ENCODE data around the gene PDRG1.

Gene PDRG1

GRCh38 chr20:31951530-31952453, at the start of gene PDRG1:
Gene PDRG1 (minus strand): TSS chr20:31952046. CDS start chr20:31951961, 85 bp downstream.
- Histone ChIP-seq H3K9ac (ENCODE audit: low read depth, low read length) (peak within 1 kb of the TSS; percentile 93), H3K9me3 (ENCODE audit: control insufficient read depth, insufficient read depth, low read length) (no peaks in the 10 kb centered on the region), H3K36me3 (ENCODE audit: insufficient read depth, low read length) (peaks cover 19% of the 10 kb centered on the region; the same call in 1 of the 2 replicates), H3K4me1 (ENCODE audit: insufficient read depth, low read length) (no peaks in the 10 kb centered on the region)

- Histone ChIP-seq H3K4me1 (ENCODE audit: insufficient read depth, low read length) (no peaks in the 10 kb centered on the region; the same call in 1 of the 2 replicates), H3K9ac (ENCODE audit: low read depth, low read length) (no peak overlapping the region), H3K36me3 (ENCODE audit: insufficient read depth, low read length) (no peaks in the 10 kb centered on the region), H3K9me3 (ENCODE audit: control insufficient read depth, insufficient read depth, low read length) (no peaks in the 10 kb centered on the region)
Observed at GRCh38 chr20:31998246-31998645, 46.4 kb upstream of the PDRG1 start.

- Histone ChIP-seq H3K36me3 (ENCODE audit: insufficient read depth, low read length) (no peaks in the 10 kb centered on the region), H3K9ac (ENCODE audit: low read depth, low read length) (no peak overlapping the region)
Observed at GRCh38 chr20:31996996-31997395, 45.1 kb upstream of the PDRG1 start.

GRCh38 chr20:31992086-31992485, 40.2 kb upstream of the PDRG1 start:
- peaks cover 9% of the 10 kb centered on the region; the same call in 1 of the 2 replicates for H3K4me1 ChIP-seq (ENCODE audit: insufficient read depth, low read length)
- H3K9ac ChIP-seq (ENCODE audit: low read depth, low read length): no peak overlapping the region
- no peaks in the 10 kb centered on the region for H3K36me3 ChIP-seq (ENCODE audit: insufficient read depth, low read length)
- H3K9me3 ChIP-seq (ENCODE audit: control insufficient read depth, insufficient read depth, low read length): no peaks in the 10 kb centered on the region

More at GRCh38 chr20:31996996-31997395, 45.1 kb upstream of the PDRG1 start:
- Histone ChIP-seq H3K4me1 (ENCODE audit: insufficient read depth, low read length) (no peaks in the 10 kb centered on the region; the same call in 1 of the 2 replicates), H3K9me3 (ENCODE audit: control insufficient read depth, insufficient read depth, low read length) (no peaks in the 10 kb centered on the region)

- Histone ChIP-seq H3K9ac (ENCODE audit: low read depth, low read length) (no peak overlapping the region), H3K36me3 (ENCODE audit: insufficient read depth, low read length) (no peaks in the 10 kb centered on the region), H3K9me3 (ENCODE audit: control insufficient read depth, insufficient read depth, low read length) (no peaks in the 10 kb centered on the region), H3K4me1 (ENCODE audit: insufficient read depth, low read length) (peaks cover 9% of the 10 kb centered on the region; the same call in 1 of the 2 replicates)
Observed at GRCh38 chr20:31991339-31991705, 39.5 kb upstream of the PDRG1 start.

GRCh38 chr20:31990641-31991338, 38.9 kb upstream of the PDRG1 start:
- Histone ChIP-seq H3K36me3 (ENCODE audit: insufficient read depth, low read length) (no peaks in the 10 kb centered on the region), H3K9ac (ENCODE audit: low read depth, low read length) (no peak overlapping the region), H3K9me3 (ENCODE audit: control insufficient read depth, insufficient read depth, low read length) (no peaks in the 10 kb centered on the region), H3K4me1 (ENCODE audit: insufficient read depth, low read length) (peaks cover 9% of the 10 kb centered on the region; the same call in 1 of the 2 replicates)

GRCh38 chr20:31989030-31989645, 37.3 kb upstream of the PDRG1 start:
- H3K36me3 ChIP-seq (ENCODE audit: insufficient read depth, low read length): no peaks in the 10 kb centered on the region
- H3K4me1 ChIP-seq (ENCODE audit: insufficient read depth, low read length): 0 out of 2 replicates have a peak, but pooled peaks cover 9% of the 10 kb centered on the region
- no peak overlapping the region for H3K9ac ChIP-seq (ENCODE audit: low read depth, low read length)
- no peaks in the 10 kb centered on the region for H3K9me3 ChIP-seq (ENCODE audit: control insufficient read depth, insufficient read depth, low read length)

GRCh38 chr20:31988430-31989015, 36.7 kb upstream of the PDRG1 start:
- Histone ChIP-seq H3K9ac (ENCODE audit: low read depth, low read length) (no peak overlapping the region), H3K36me3 (ENCODE audit: insufficient read depth, low read length) (no peaks in the 10 kb centered on the region), H3K9me3 (ENCODE audit: control insufficient read depth, insufficient read depth, low read length) (no peaks in the 10 kb centered on the region), H3K4me1 (ENCODE audit: insufficient read depth, low read length) (0 out of 2 replicates have a peak, but pooled peaks cover 9% of the 10 kb centered on the region)

- Histone ChIP-seq H3K9me3 (ENCODE audit: control insufficient read depth, insufficient read depth, low read length) (no peaks in the 10 kb centered on the region), H3K9ac (ENCODE audit: low read depth, low read length) (no peak overlapping the region), H3K36me3 (ENCODE audit: insufficient read depth, low read length) (no peaks in the 10 kb centered on the region), H3K4me1 (ENCODE audit: insufficient read depth, low read length) (0 out of 2 replicates have a peak, but pooled peaks cover 9% of the 10 kb centered on the region)
Observed at GRCh38 chr20:31987744-31988143, 35.9 kb upstream of the PDRG1 start.

GRCh38 chr20:31984981-31985471, 33.2 kb upstream of the PDRG1 start:
- Histone ChIP-seq H3K9ac (ENCODE audit: low read depth, low read length) (no peak overlapping the region), H3K36me3 (ENCODE audit: insufficient read depth, low read length) (no peaks in the 10 kb centered on the region), H3K4me1 (ENCODE audit: insufficient read depth, low read length) (0 out of 2 replicates have a peak, but pooled peaks cover 9% of the 10 kb centered on the region), H3K9me3 (ENCODE audit: control insufficient read depth, insufficient read depth, low read length) (no peaks in the 10 kb centered on the region)

GRCh38 chr20:31981784-31982183, 29.9 kb upstream of the PDRG1 start:
- Histone ChIP-seq H3K36me3 (ENCODE audit: insufficient read depth, low read length) (no peaks in the 10 kb centered on the region), H3K9me3 (ENCODE audit: control insufficient read depth, insufficient read depth, low read length) (no peaks in the 10 kb centered on the region), H3K9ac (ENCODE audit: low read depth, low read length) (no peak overlapping the region), H3K4me1 (ENCODE audit: insufficient read depth, low read length) (no peaks in the 10 kb centered on the region)

- Histone ChIP-seq H3K36me3 (ENCODE audit: insufficient read depth, low read length) (no peaks in the 10 kb centered on the region), H3K9me3 (ENCODE audit: control insufficient read depth, insufficient read depth, low read length) (no peaks in the 10 kb centered on the region), H3K4me1 (ENCODE audit: insufficient read depth, low read length) (no peaks in the 10 kb centered on the region), H3K9ac (ENCODE audit: low read depth, low read length) (no peak overlapping the region)
Observed at GRCh38 chr20:31979713-31980426, 28.0 kb upstream of the PDRG1 start.

- Histone ChIP-seq H3K9me3 (ENCODE audit: control insufficient read depth, insufficient read depth, low read length) (no peaks in the 10 kb centered on the region), H3K9ac (ENCODE audit: low read depth, low read length) (no peak overlapping the region), H3K4me1 (ENCODE audit: insufficient read depth, low read length) (peaks cover 15% of the 10 kb centered on the region), H3K36me3 (ENCODE audit: insufficient read depth, low read length) (no peaks in the 10 kb centered on the region)
Observed at GRCh38 chr20:31977080-31977479, 25.2 kb upstream of the PDRG1 start.
